SK-N-SH (cell line): ENCODE measurements around the gene CCDC106. TPM values are rescaled to one million over a fixed set of nuclear protein-coding genes. Genes with fewer than 3 reads are reported as not detected.

Experiments
- CTCF ChIA-PET: fragments of 300-600, 350-600 bp; formaldehyde crosslinking; extraction: SDS; loops from one replicate; lab custom pipeline; 2021; lab: Yijun Ruan, JAX
- POLR2A ChIA-PET: fragments of 350-600 bp; sonication (Branson Sonifier 250); formaldehyde crosslinking; extraction: SDS; loops from one replicate; lab custom pipeline; 2020; ENCODE audit warnings: antibody characterized with exemption, inconsistent platforms; lab: Yijun Ruan, JAX
- DNase-seq: peaks from one replicate; pipeline ENCODE4 v3.0.0; 2012
- H2AFZ ChIP-seq: fragments of 200-600 bp; sonication (generic); 2 replicates; pipeline ENCODE4 v1.8.1; 2016; ENCODE audit warnings: antibody characterized with exemption, mild to moderate bottlenecking, low read depth
- H3F3A ChIP-seq: fragments of 200-600 bp; sonication (generic); replicated peaks from 2 replicates; pipeline ENCODE3; 2016; ENCODE audit warnings: antibody characterized with exemption, mild to moderate bottlenecking; ENCODE audit not compliant: insufficient read depth
- H3K27ac ChIP-seq, 2 experiments: fragments of 200-500 bp in 1 of 2; fragments of 200-600 bp in 1 of 2; sonication (Bioruptor generic) in 1 of 2; sonication (generic), shearing (Covaris generic) in 1 of 2; 2 replicates each; pipeline versions ENCODE4 v1.5.1 to v1.6.1; 2014 to 2016; ENCODE audit warnings: low read depth in 2 of 2, inconsistent platforms in 1 of 2, low read length in 1 of 2, mild to moderate bottlenecking in 1 of 2, mixed read lengths in 1 of 2
- H3K27me3 ChIP-seq: fragments of 200-600 bp; sonication (generic), shearing (Covaris generic); 2 replicates; pipeline ENCODE4 v1.6.1; 2016; ENCODE audit warnings: mixed run types; ENCODE audit not compliant: insufficient read depth
- H3K36me3 ChIP-seq, 2 experiments: fragments of 200-500 bp in 1 of 2; fragments of 200-600 bp in 1 of 2; sonication (Bioruptor generic) in 1 of 2; sonication (generic) in 1 of 2; replicated peaks in 1 of 2; 2 replicates each; pipeline versions ENCODE3 to v1.5.1; 2014 to 2016; ENCODE audit warnings: low read length in 1 of 2, mild to moderate bottlenecking in 1 of 2; ENCODE audit not compliant: insufficient read depth in 2 of 2, control insufficient read depth in 1 of 2
- H3K4me1 ChIP-seq, 2 experiments: fragments of 200-500 bp in 1 of 2; fragments of 200-600 bp in 1 of 2; sonication (Bioruptor generic) in 1 of 2; sonication (generic), shearing (Covaris generic) in 1 of 2; 2 replicates each; pipeline versions ENCODE4 v1.5.1 to v1.6.1; 2014 to 2016; ENCODE audit warnings: low read depth in 1 of 2, low read length in 1 of 2, mixed run types in 1 of 2; ENCODE audit not compliant: insufficient read depth in 2 of 2, control insufficient read depth in 1 of 2
- H3K4me2 ChIP-seq: fragments of 200-600 bp; sonication (generic), shearing (Covaris generic); 2 replicates; pipeline ENCODE4 v1.6.1; 2017; ENCODE audit warnings: mixed run types
- H3K4me3 ChIP-seq, 2 experiments: fragments of 200-500 bp in 1 of 2; fragments of 200-600 bp in 1 of 2; sonication (Bioruptor generic) in 1 of 2; sonication (generic), shearing (Covaris generic) in 1 of 2; 2 replicates each; pipeline versions ENCODE4 v1.5.1 to v1.8.1; 2014 to 2016; ENCODE audit warnings: low read depth in 2 of 2, inconsistent platforms in 1 of 2, low read length in 1 of 2, mild to moderate bottlenecking in 1 of 2, mixed read lengths in 1 of 2, moderate library complexity in 1 of 2
- H3K79me2 ChIP-seq: fragments of 200-600 bp; sonication (generic); 2 replicates; pipeline ENCODE4 v1.8.1; 2017; ENCODE audit warnings: mild to moderate bottlenecking; ENCODE audit not compliant: insufficient read depth
- H3K9ac ChIP-seq: fragments of 200-600 bp; sonication (generic); 2 replicates; pipeline ENCODE4 v1.6.1; 2017; ENCODE audit warnings: mixed run types
- H3K9me2 ChIP-seq: fragments of 200-600 bp; sonication (generic); 2 replicates; pipeline ENCODE4 v1.6.1; 2017; ENCODE audit warnings: mixed run types
- H3K9me3 ChIP-seq: fragments of 200-600 bp; sonication (generic); 2 replicates; pipeline ENCODE4 v1.6.1; 2017; ENCODE audit warnings: mixed run types, mild to moderate bottlenecking, moderate library complexity
- H4K20me1 ChIP-seq: fragments of 200-600 bp; sonication (generic); 2 replicates; pipeline ENCODE4 v1.6.1; 2017; ENCODE audit warnings: mild to moderate bottlenecking, mixed run types; ENCODE audit not compliant: insufficient read depth
- CHD2 ChIP-seq: fragments of 150-350 bp; IDR thresholded peaks from 2 replicates; pipeline ENCODE4 v1.6.1; 2018; ENCODE audit warnings: low read length; ENCODE audit not compliant: partially characterized antibody
- ELF1 ChIP-seq: IDR thresholded peaks from 2 replicates; pipeline ENCODE4 v1.4.0; 2012
- EP300 ChIP-seq, 2 experiments: IDR thresholded peaks; 2 replicates each; pipeline versions ENCODE4 v1.4.0 to v1.6.1; 2012; ENCODE audit warnings: borderline replicate concordance in 1 of 2, low read depth in 1 of 2, low read length in 1 of 2
- FOXJ3 ChIP-seq: sonication (generic); formaldehyde crosslinking; IDR thresholded peaks from 2 replicates; pipeline ENCODE4 v1.5.1; 2020; ENCODE audit warnings: mild to moderate bottlenecking, missing genetic modification reagents
- FOXM1 ChIP-seq: IDR thresholded peaks from 2 replicates; pipeline ENCODE4 v1.4.0; 2012; ENCODE audit warnings: low read depth, mild to moderate bottlenecking
- IRF3 ChIP-seq: fragments of 150-350 bp; IDR thresholded peaks from 2 replicates; pipeline ENCODE4 v1.6.1; 2016; ENCODE audit warnings: mild to moderate bottlenecking, low read depth, low read length
- JUND ChIP-seq: IDR thresholded peaks from 2 replicates; pipeline ENCODE4 v1.4.0; 2012
- MXI1 ChIP-seq: IDR thresholded peaks from 2 replicates; pipeline ENCODE4 v1.6.1; 2012; ENCODE audit warnings: mild to moderate bottlenecking, low read depth, low read length, improper control_type of control experiment
- NRF1 ChIP-seq: IDR thresholded peaks from 2 replicates; pipeline ENCODE4 v1.6.1; 2012; ENCODE audit warnings: low read depth, mild to moderate bottlenecking, low read length
- POLR2AphosphoS5 ChIP-seq: IDR thresholded peaks from 2 replicates; pipeline ENCODE4 v1.6.1; 2012; ENCODE audit warnings: low read depth, low read length
- RAD21 ChIP-seq: IDR thresholded peaks from 2 replicates; pipeline ENCODE4 v1.6.1; 2012; ENCODE audit warnings: mild to moderate bottlenecking, low read length
- SIN3A ChIP-seq: IDR thresholded peaks from 2 replicates; pipeline ENCODE4 v1.6.1; 2012; ENCODE audit warnings: low read depth, mild to moderate bottlenecking, low read length, moderate library complexity, borderline replicate concordance
- SMC3 ChIP-seq: IDR thresholded peaks from 2 replicates; pipeline ENCODE4 v1.6.1; 2012; ENCODE audit warnings: low read depth, low read length, improper control_type of control experiment
- TAF1 ChIP-seq: IDR thresholded peaks from 2 replicates; pipeline ENCODE4 v1.6.1; 2012; ENCODE audit warnings: low read depth, mild to moderate bottlenecking, low read length, moderate library complexity, borderline replicate concordance
- TCF12 ChIP-seq: IDR thresholded peaks from 2 replicates; pipeline ENCODE4 v1.4.0; 2012
- TEAD4 ChIP-seq: IDR thresholded peaks from 2 replicates; pipeline ENCODE4 v1.4.0; 2012; ENCODE audit warnings: mild to moderate bottlenecking, borderline replicate concordance; ENCODE audit not compliant: insufficient read depth
- USF2 ChIP-seq: fragments of 150-350 bp; IDR thresholded peaks from 2 replicates; pipeline ENCODE4 v1.6.1; 2017; ENCODE audit warnings: antibody characterized with exemption, low read length, low read depth, borderline replicate concordance
- WGBS: methylation state at CpG from one replicate; pipeline ENCODE4 v1.1.6; 2017; ENCODE audit warnings: low lambda C conversion rate; 5-methylcytosine and 5-hydroxymethylcytosine counted together
- polyA plus RNA-seq, 3 experiments: library from polyadenylated mRNA; depleted of rRNA; stranded (reverse); fragments of >200 nt; gene quantifications; 2 replicates each; pipeline ENCODE4 v1.2.3, GENCODE V29; 2012
- TF ChIP-seq, protein P1 (sequence below): IDR thresholded peaks from 2 replicates; pipeline ENCODE4 v1.4.0; 2012; ENCODE audit warnings: low read depth
- TF ChIP-seq, protein P2 (sequence below): IDR thresholded peaks from 2 replicates; pipeline ENCODE4; 2012

The CCDC106 gene
- polyA plus RNA-seq, 1 of the 3 experiments (the other 2 are of a cell fraction): 27.1 TPM

DNA sequence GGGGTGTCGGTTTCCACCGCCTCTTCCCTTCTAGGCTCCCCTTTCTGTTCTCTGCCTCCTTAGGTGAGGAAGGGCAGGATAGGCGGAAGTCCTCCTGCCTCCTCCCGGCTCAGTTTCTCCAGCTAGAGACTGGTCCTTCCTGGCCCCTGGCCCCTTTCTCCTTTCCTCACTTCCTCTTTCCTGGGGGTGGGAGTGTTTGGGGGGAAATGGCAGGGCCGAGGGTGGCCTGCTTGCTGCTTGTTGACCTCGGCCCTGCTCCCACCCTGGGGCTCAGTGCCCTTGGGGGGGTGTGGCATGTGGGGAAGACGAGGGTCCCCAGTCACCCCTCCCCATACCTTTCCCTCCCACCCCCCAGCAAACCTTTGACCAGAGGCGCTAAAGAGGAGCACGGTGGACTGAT, 11.8 kb downstream of the CCDC106 start:
- H3F3A ChIP-seq: peaks cover 5% of the 10 kb centered on the region
- no peak overlapping the region for H3K4me3 ChIP-seq
- CTCF ChIA-PET: interaction anchor here (4.7 kb wide), 1 partner anchor 12 kb away, joined by 34 read pairs; no protein-coding TSS in a partner anchor
- no peak overlapping the region for H2AFZ ChIP-seq
- H3K4me1 ChIP-seq: peaks cover 14 to 25% of the 10 kb centered on the region in 2 experiments; a peak in 3 of 4 replicates
- TF ChIP-seq TCF12: no peak
- TF ChIP-seq ELF1: no peak
- no peak for TF ChIP-seq CHD2
- TF ChIP-seq TEAD4: no peak
- TF ChIP-seq NRF1: no peak
- TF ChIP-seq TAF1: no peak
- TF ChIP-seq, protein P1, sequence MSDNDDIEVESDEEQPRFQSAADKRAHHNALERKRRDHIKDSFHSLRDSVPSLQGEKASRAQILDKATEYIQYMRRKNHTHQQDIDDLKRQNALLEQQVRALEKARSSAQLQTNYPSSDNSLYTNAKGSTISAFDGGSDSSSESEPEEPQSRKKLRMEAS: no peak
- no peak for TF ChIP-seq EP300 (IDR thresholded peaks at IDR 0.05; ENCODE audit: borderline replicate concordance in 1 of 2, low read depth in 1 of 2, low read length in 1 of 2)
- TF ChIP-seq USF2: no peak
- TF ChIP-seq FOXM1: no peak
- TF ChIP-seq, protein P2, sequence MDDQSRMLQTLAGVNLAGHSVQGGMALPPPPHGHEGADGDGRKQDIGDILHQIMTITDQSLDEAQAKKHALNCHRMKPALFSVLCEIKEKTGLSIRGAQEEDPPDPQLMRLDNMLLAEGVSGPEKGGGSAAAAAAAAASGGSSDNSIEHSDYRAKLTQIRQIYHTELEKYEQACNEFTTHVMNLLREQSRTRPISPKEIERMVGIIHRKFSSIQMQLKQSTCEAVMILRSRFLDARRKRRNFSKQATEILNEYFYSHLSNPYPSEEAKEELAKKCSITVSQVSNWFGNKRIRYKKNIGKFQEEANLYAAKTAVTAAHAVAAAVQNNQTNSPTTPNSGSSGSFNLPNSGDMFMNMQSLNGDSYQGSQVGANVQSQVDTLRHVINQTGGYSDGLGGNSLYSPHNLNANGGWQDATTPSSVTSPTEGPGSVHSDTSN: no peak
- TF ChIP-seq RAD21: no peak
- TF ChIP-seq SMC3: no peak
- no peak for TF ChIP-seq SIN3A
- no peak for TF ChIP-seq MXI1
- no peak for TF ChIP-seq POLR2AphosphoS5
- TF ChIP-seq IRF3: no peak
- TF ChIP-seq JUND: no peak
- TF ChIP-seq FOXJ3: no peak
- TF ChIP-seq, all 33 proteins: peak for 0
- no peak for DNase-seq
- H3K79me2 ChIP-seq: peaks cover 98% of the 10 kb centered on the region
- H3K27me3 ChIP-seq: no peaks in the 10 kb centered on the region
- whole genome bisulfite sequencing: 89% methylated on average over 9 of the region's 9 CpGs
- peaks cover 83% of the 10 kb centered on the region for H4K20me1 ChIP-seq
- POLR2A ChIA-PET: no interaction called here
- H3K9ac ChIP-seq: no peak overlapping the region
- no peaks in the 10 kb centered on the region for H3K9me2 ChIP-seq
- no peaks in the 10 kb centered on the region for H3K9me3 ChIP-seq
- peaks cover 33 to 54% of the 10 kb centered on the region in 2 experiments for H3K36me3 ChIP-seq
- H3K4me2 ChIP-seq: no peak overlapping the region
- H3K27ac ChIP-seq: no peak overlapping the region
